ENCODE measurements around the gene RPS6KA2. TPM values are rescaled to one million over a fixed set of nuclear protein-coding genes. Genes with fewer than 3 reads are reported as not detected.

The RPS6KA2 gene
- total RNA-seq, 1 experiment from 2014 or later, result 12.3 TPM

- DNase-seq, result no peak
- no peak overlapping the region for H3K56ac ChIP-seq (ENCODE audit: insufficient read length, low read depth, low read length)
Measured at GRCh38 chr6:166655713-166656229, 28.7 kb upstream of the RPS6KA2 start.

More at GRCh38 chr6:166655713-166656229, 28.7 kb upstream of the RPS6KA2 start:
- Mint-ChIP-seq H3K36me3 (ENCODE audit: insufficient read depth in 1 of 3, low read depth in 3 of 3) (no peaks in the 10 kb centered on the region), H3K4me3 (no peak overlapping the region), H3K27ac (no peak overlapping the region), H3K9me3 (no peaks in the 10 kb centered on the region), H3K27me3 (ENCODE audit: low read depth) (peaks cover 8% of the 10 kb centered on the region), H3K4me1 (peaks cover 2 to 15% of the 10 kb centered on the region in 2 experiments)
- Histone ChIP-seq H2BK120ac (ENCODE audit: low read depth, low read length, poor library complexity, severe bottlenecking) (no peak overlapping the region), H3K9ac (ENCODE audit: extremely low read depth, insufficient read length, low read length) (no peak overlapping the region), H2AK5ac (ENCODE audit: insufficient read length, low read length) (no peak overlapping the region), H3K9me3 (ENCODE audit: control insufficient read depth, low read depth, low read length) (no peaks in the 10 kb centered on the region), H2BK20ac (ENCODE audit: low read depth, low read length, poor library complexity, severe bottlenecking) (no peak overlapping the region), H3K14ac (ENCODE audit: insufficient read depth, low read length) (no peak overlapping the region), H4K5ac (ENCODE audit: insufficient read length, low read depth, low read length) (no peak overlapping the region), H2BK12ac (ENCODE audit: insufficient read length, low read depth, low read length) (no peak overlapping the region), H3T11ph (ENCODE audit: low read length) (no peak overlapping the region), H3K4me2 (ENCODE audit: insufficient read depth, insufficient read length, low read length) (peak overlapping the region; percentile 74), H4K8ac (replicated peaks; ENCODE audit: insufficient read length, low read depth, low read length) (no peak overlapping the region), H3K4me1 (ENCODE audit: insufficient read depth, low read length) (peaks cover 4% of the 10 kb centered on the region; the same call in 1 of the 2 replicates), H3K18ac (ENCODE audit: insufficient read length, low read depth, low read length) (no peak overlapping the region), H3K27ac (ENCODE audit: insufficient read length, low read depth, low read length) (no peak overlapping the region), H3K4ac (ENCODE audit: low read depth, low read length) (no peak overlapping the region), H2BK15ac (ENCODE audit: low read depth, low read length) (no peak overlapping the region), H3K79me2 (ENCODE audit: insufficient read depth, low read length) (no peaks in the 10 kb centered on the region), H2BK5ac (ENCODE audit: insufficient read length, low read length) (no peak overlapping the region), H4K91ac (ENCODE audit: insufficient read length, low read depth, low read length) (no peak overlapping the region), H3K79me1 (ENCODE audit: insufficient read depth, low read depth, low read length, poor library complexity, severe bottlenecking) (no peaks in the 10 kb centered on the region), H4K20me1 (ENCODE audit: control insufficient read depth, insufficient read depth, insufficient read length) (no peaks in the 10 kb centered on the region), H3K27me3 (ENCODE audit: insufficient read depth, low read length) (peaks cover 3% of the 10 kb centered on the region; the same call in 1 of the 2 replicates), H2AFZ (ENCODE audit: low read length) (no peak overlapping the region), H3K23ac (ENCODE audit: insufficient read length, low read depth, low read length) (no peak overlapping the region), H3K23me2 (ENCODE audit: insufficient read length, low read depth, low read length, poor library complexity, severe bottlenecking) (no peaks in the 10 kb centered on the region)
- no peak for TF ChIP-seq CTCF (conservative IDR thresholded peaks at IDR 0.05)
- WGBS (ENCODE audit: extremely low coverage, insufficient read length, low lambda C conversion rate), result no CpG with 5 or more reads among the region's 15 CpGs
